HepG2 (cell line): ENCODE data around the gene GJC2. TPM values are rescaled to one million over a fixed set of nuclear protein-coding genes. Genes with fewer than 3 reads are reported as not detected.
A peak's percentile ranks its signal among the peaks of the same experiment; 100 is the strongest.

Source experiments
- ATF4 ChIP-seq, 2 experiments: fragments of 450-650 bp in 1 of 2; sonication (generic) in 1 of 2; formaldehyde crosslinking; IDR thresholded peaks; 2 replicates each; pipeline versions ENCODE4 v1.5.0 to v1.8.0; 2020 to 2022; ENCODE audit warnings: mild to moderate bottlenecking in 1 of 2, missing genetic modification reagents in 1 of 2
- ATF5 ChIP-seq: sonication (generic); formaldehyde crosslinking; IDR thresholded peaks from 2 replicates; pipeline ENCODE4 v1.4.0; 2020; ENCODE audit warnings: mild to moderate bottlenecking, low read depth, missing genetic modification reagents
- CBX5 ChIP-seq: sonication (generic); formaldehyde crosslinking; IDR thresholded peaks from 2 replicates; pipeline ENCODE4 v1.4.0; 2020; ENCODE audit warnings: missing genetic modification reagents, borderline replicate concordance
- CEBPB ChIP-seq: IDR thresholded peaks from 2 replicates; pipeline ENCODE4 v1.6.1; 2011; ENCODE audit warnings: low read depth, low read length, improper control_type of control experiment, borderline replicate concordance
- E2F5 ChIP-seq: sonication (generic); formaldehyde crosslinking; conservative IDR thresholded peaks from 2 replicates; pipeline ENCODE4 v1.4.0; 2020; ENCODE audit warnings: missing genetic modification reagents
- GABPB1 ChIP-seq: IDR thresholded peaks from 2 replicates; pipeline ENCODE4 v1.6.1; 2016; ENCODE audit warnings: mild to moderate bottlenecking, missing genetic modification reagents, moderate library complexity, missing compliant biosample characterization
- GATAD2A ChIP-seq: IDR thresholded peaks from 2 replicates; pipeline ENCODE4 v1.6.1; 2016
- HDAC2 ChIP-seq: sonication (generic); formaldehyde crosslinking; IDR thresholded peaks from 2 replicates; pipeline ENCODE4 v1.4.0; 2020; ENCODE audit warnings: missing genetic modification reagents
- HOXA3 ChIP-seq: sonication (generic); formaldehyde crosslinking; IDR thresholded peaks from 2 replicates; pipeline ENCODE4 v1.5.0; 2020; ENCODE audit warnings: missing genetic modification reagents
- MAX ChIP-seq: IDR thresholded peaks from 2 replicates; pipeline ENCODE4 v1.6.1; 2012; ENCODE audit warnings: inconsistent platforms
- MTF2 ChIP-seq: sonication (generic); formaldehyde crosslinking; IDR thresholded peaks from 2 replicates; pipeline ENCODE4 v1.5.0; 2020; ENCODE audit warnings: missing genetic modification reagents, borderline replicate concordance
- NR2F6 ChIP-seq, 2 experiments: IDR thresholded peaks; 2 replicates each; pipeline ENCODE4 v1.6.1; 2016; ENCODE audit warnings: antibody characterized with exemption in 1 of 2, mild to moderate bottlenecking in 1 of 2
- PCBP1 ChIP-seq: fragments of 200-400 bp; formaldehyde crosslinking; IDR thresholded peaks from 2 replicates; pipeline ENCODE4 v1.6.1; 2017; ENCODE audit warnings: mild to moderate bottlenecking, low read depth, low read length, borderline replicate concordance
- PHF20 ChIP-seq: sonication (generic); formaldehyde crosslinking; IDR thresholded peaks from 2 replicates; pipeline ENCODE4 v1.5.0; 2020; ENCODE audit warnings: mild to moderate bottlenecking, missing genetic modification reagents
- POLR2G ChIP-seq: fragments of 200-400 bp; formaldehyde crosslinking; IDR thresholded peaks from 2 replicates; pipeline ENCODE4 v1.6.1; 2018; ENCODE audit warnings: mild to moderate bottlenecking, low read depth, low read length, moderate library complexity
- SALL1 ChIP-seq: sonication (generic); formaldehyde crosslinking; IDR thresholded peaks from 2 replicates; pipeline ENCODE4 v1.8.0; 2022; ENCODE audit warnings: mild to moderate bottlenecking, missing genetic modification reagents
- SAP130 ChIP-seq: IDR thresholded peaks from 2 replicates; pipeline ENCODE4 v1.6.1; 2016; ENCODE audit warnings: low read depth
- SNAI1 ChIP-seq: sonication (generic); formaldehyde crosslinking; IDR thresholded peaks from 2 replicates; pipeline ENCODE4 v1.5.0; 2020; ENCODE audit warnings: mild to moderate bottlenecking, missing genetic modification reagents, borderline replicate concordance
- SP5 ChIP-seq: IDR thresholded peaks from 2 replicates; pipeline ENCODE4 v1.6.1; 2016; ENCODE audit warnings: low read depth, borderline replicate concordance
- STAG1 ChIP-seq: sonication (generic); formaldehyde crosslinking; IDR thresholded peaks from 2 replicates; pipeline ENCODE4 v1.4.0; 2020; ENCODE audit warnings: missing genetic modification reagents
- STAT5B ChIP-seq: sonication (generic); formaldehyde crosslinking; IDR thresholded peaks from 2 replicates; pipeline ENCODE4 v1.4.0; 2020; ENCODE audit warnings: missing genetic modification reagents
- TOE1 ChIP-seq: sonication (generic); formaldehyde crosslinking; IDR thresholded peaks from 2 replicates; pipeline ENCODE4 v1.4.0; 2020; ENCODE audit warnings: mild to moderate bottlenecking, missing genetic modification reagents
- XRCC5 ChIP-seq: fragments of 200-400 bp; formaldehyde crosslinking; optimal IDR thresholded peaks from 2 replicates; pipeline ENCODE3; 2017; ENCODE audit warnings: mild to moderate bottlenecking, low read length
- YEATS4 ChIP-seq: sonication (generic); formaldehyde crosslinking; IDR thresholded peaks from 2 replicates; pipeline ENCODE4 v1.4.0; 2020; ENCODE audit warnings: missing genetic modification reagents, borderline replicate concordance
- YY1 ChIP-seq: IDR thresholded peaks from 2 replicates; pipeline ENCODE4 v1.6.1; 2011; ENCODE audit warnings: low read length, low read depth, moderate library complexity, mild to moderate bottlenecking; ENCODE audit not compliant: insufficient read depth, insufficient replicate concordance
- ZMYM2 ChIP-seq: sonication (generic); formaldehyde crosslinking; IDR thresholded peaks from 2 replicates; pipeline ENCODE4 v1.8.0; 2022; ENCODE audit warnings: mild to moderate bottlenecking, missing genetic modification reagents
- ZNF224 ChIP-seq: sonication (generic); formaldehyde crosslinking; IDR thresholded peaks from 2 replicates; pipeline ENCODE4 v1.5.0; 2020; ENCODE audit warnings: mild to moderate bottlenecking, missing genetic modification reagents
- ZNF788 ChIP-seq: sonication (generic); formaldehyde crosslinking; IDR thresholded peaks from 2 replicates; pipeline ENCODE4 v1.5.0; 2020; ENCODE audit warnings: mild to moderate bottlenecking, missing genetic modification reagents, borderline replicate concordance
- ZNF839 ChIP-seq: sonication (generic); formaldehyde crosslinking; IDR thresholded peaks from 2 replicates; pipeline ENCODE4 v1.4.0; 2020; ENCODE audit warnings: missing genetic modification reagents, mild to moderate bottlenecking, borderline replicate concordance
- polyA plus RNA-seq, 8 experiments: library from polyadenylated mRNA; depleted of rRNA in 3 of 8; stranded (reverse) in 7 of 8; unstranded in 1 of 8; fragments of >200 nt; fragmentation: Illumina TruSeq in 4 of 8; extraction: Trizol in 4 of 8; gene quantifications; 2 replicates each; pipeline versions ENCODE4 v1.2.1 to v1.2.3, GENCODE V29; 2011 to 2016; ENCODE audit warnings: low read depth in 4 of 8, missing spikeins in 1 of 8, mixed read lengths in 1 of 8; ENCODE audit not compliant: insufficient read depth in 1 of 8
- total RNA-seq, 5 experiments: library from RNA; depleted of rRNA; stranded (reverse); fragments of >200 nt; fragmentation: Illumina TruSeq; extraction: Trizol; gene quantifications; 2 replicates each; pipeline ENCODE4 v1.2.3, GENCODE V29; 2016; ENCODE audit warnings: low read depth in 1 of 5

GJC2 gene
- total and polyA plus RNA-seq, 2 of the 13 experiments (the other 11 are each of a cell fraction or from before 2014, with no cell fraction given), result 1.6 to 3.8 TPM

- TF ChIP-seq CBX5 (CRISPR knock-in tag), result 0 out of 2 replicates have a peak, but pooled peaks have one; percentile 18
- 0 out of 2 replicates have a peak, but pooled peaks have one; percentile 70 for TF ChIP-seq PCBP1
- no peak for TF ChIP-seq ZNF788
- no peak for TF ChIP-seq ATF4 (CRISPR knock-in tag; IDR thresholded peaks at IDR 0.05)
- 0 out of 2 replicates have a peak, but pooled peaks have one; percentile 12 for TF ChIP-seq SP5
- TF ChIP-seq STAT5B, result no peak
- TF ChIP-seq GABPB1, result peak; percentile 25; the same call in 1 of the 2 replicates
- TF ChIP-seq SNAI1 (CRISPR knock-in tag), result no peak
- TF ChIP-seq SALL1 (CRISPR knock-in tag), result peak; percentile 63; the same call in 1 of the 2 replicates
- no peak for TF ChIP-seq MTF2
- no peak for TF ChIP-seq PHF20 (CRISPR knock-in tag)
- TF ChIP-seq ATF5 (CRISPR knock-in tag), result no peak
- TF ChIP-seq STAG1 (CRISPR knock-in tag), result peak; percentile 31
- peak; percentile 46 for TF ChIP-seq YY1
- TF ChIP-seq SAP130, result peak; percentile 71
- peak; percentile 20 for TF ChIP-seq XRCC5
- TF ChIP-seq TOE1 (CRISPR knock-in tag), result no peak
- TF ChIP-seq HDAC2 (CRISPR knock-in tag), result peak; percentile 24; the same call in 1 of the 2 replicates
- no peak for TF ChIP-seq HOXA3 (CRISPR knock-in tag)
- TF ChIP-seq ZNF839 (CRISPR knock-in tag), result 0 out of 2 replicates have a peak, but pooled peaks have one; percentile 9
- no peak for TF ChIP-seq ZNF224 (CRISPR knock-in tag)
- no peak for TF ChIP-seq YEATS4 (CRISPR knock-in tag)
- no peak for TF ChIP-seq ZMYM2 (CRISPR knock-in tag)
- TF ChIP-seq POLR2G, result no peak
- peak; percentile 22 for TF ChIP-seq MAX
- TF ChIP-seq CEBPB, result no peak
- no peak for TF ChIP-seq GATAD2A
- TF ChIP-seq E2F5, result no peak
- TF ChIP-seq NR2F6 (IDR thresholded peaks at IDR 0.05), result no peak
- TF ChIP-seq NR2F6 (CRISPR knock-in tag; IDR thresholded peaks at IDR 0.05), result 0 out of 2 replicates have a peak, but pooled peaks have one; percentile 5
Measured at GRCh38 chr1:228101994-228102790, 47.5 kb upstream of the GJC2 start (continued).
